ENCODE results near the gene SYCE3. TPM values are rescaled to one million over a fixed set of nuclear protein-coding genes. Genes with fewer than 3 reads are reported as not detected.

Gene SYCE3
- total RNA-seq, 2 donors from 2014 or later = not detected

GRCh38 chr22:50578776-50579310 lies 16.1 kb upstream of the SYCE3 start:
- DNase-seq (ENCODE audit: low spot score) = no peak
- intact Hi-C loops (cut with DNase I) = no loop called here

- peak; percentile 80 for DNase-seq (ENCODE audit: low spot score)
- intact Hi-C loops (cut with DNase I) = no loop called here
These were observed 15.5 kb upstream of the SYCE3 start, which contains the start of gene CPT1B for GRCh38 chr22:50577987-50578775. CPT1B (minus strand) TSS chr22:50578427; CDS start chr22:50577915, 512 bp downstream.

GRCh38 chr22:50577697-50577986 lies 14.9 kb upstream of the SYCE3 start:
- peak; percentile 66 for DNase-seq (ENCODE audit: low spot score)
- intact Hi-C loops (cut with DNase I) = no loop called here

DNA sequence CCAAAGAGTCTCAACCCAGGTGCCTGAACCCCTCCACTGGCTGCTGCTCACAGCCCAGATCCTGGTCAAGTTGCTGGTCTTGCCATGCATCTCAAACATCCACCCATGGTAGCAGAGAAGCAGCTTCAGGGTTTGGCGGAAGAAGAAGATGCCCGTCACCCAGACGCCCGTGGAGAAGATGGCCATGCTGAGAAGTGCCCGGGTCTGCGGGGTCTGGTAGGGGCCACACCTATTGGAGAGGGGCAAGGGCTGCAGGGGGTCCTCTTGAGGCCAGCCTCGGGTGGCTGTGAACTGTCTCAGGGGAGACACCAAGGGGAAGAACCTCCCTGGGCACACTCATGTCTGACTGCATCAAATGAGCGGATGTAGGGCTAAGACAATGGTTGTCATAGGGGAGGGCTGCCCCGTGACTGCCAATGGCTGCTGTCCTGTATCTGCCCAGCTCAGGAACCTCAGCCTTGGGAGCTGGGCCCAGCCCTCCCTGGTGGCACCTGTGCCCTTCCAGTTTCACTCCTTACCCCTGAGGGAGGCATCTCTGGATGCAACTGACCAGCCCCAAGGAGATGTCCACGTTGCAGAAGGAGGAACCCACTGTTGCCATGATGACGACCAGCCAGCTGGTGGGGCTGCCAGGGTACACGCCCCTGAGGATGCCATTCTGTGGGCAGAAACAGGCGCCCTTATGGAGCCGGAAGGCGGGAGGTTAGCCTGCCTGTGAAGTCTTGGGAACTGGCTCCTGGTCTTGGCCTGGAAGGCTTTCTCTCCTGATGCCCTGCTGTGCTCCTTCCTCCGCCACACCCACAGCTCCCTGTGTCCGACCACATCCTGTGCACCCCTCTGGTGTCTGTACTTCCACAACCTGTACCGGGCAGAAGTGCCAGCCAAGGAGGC lies 14.3 kb upstream of the SYCE3 start:
- peak; percentile 67 for DNase-seq (ENCODE audit: low spot score)

DNA sequence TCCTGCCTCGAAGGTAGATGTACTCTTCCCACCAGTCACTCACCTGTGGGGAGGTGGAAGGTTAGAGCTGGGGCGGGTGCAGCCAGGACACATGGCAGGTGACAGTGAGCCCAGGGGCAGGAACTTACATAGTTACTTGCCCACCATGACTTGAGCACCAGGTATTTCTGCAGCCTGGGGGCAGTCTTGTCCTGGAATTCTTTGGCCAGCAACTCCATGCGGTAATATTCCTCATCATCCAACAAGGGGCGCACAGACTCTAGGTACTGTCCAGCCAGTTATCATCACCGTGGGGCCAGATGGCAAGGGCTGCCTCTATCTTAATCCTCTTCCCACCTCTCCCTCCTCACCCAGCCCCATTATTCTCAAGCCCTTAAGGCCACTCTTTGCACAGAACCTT lies 13.4 kb upstream of the SYCE3 start:
- intact Hi-C loops (cut with DNase I) = no loop called here
- DNase-seq (ENCODE audit: low spot score) = peak; percentile 43

More for the DNA sequence above, 14.3 kb upstream of the SYCE3 start:
- intact Hi-C loops (cut with DNase I) = no loop called here

DNA sequence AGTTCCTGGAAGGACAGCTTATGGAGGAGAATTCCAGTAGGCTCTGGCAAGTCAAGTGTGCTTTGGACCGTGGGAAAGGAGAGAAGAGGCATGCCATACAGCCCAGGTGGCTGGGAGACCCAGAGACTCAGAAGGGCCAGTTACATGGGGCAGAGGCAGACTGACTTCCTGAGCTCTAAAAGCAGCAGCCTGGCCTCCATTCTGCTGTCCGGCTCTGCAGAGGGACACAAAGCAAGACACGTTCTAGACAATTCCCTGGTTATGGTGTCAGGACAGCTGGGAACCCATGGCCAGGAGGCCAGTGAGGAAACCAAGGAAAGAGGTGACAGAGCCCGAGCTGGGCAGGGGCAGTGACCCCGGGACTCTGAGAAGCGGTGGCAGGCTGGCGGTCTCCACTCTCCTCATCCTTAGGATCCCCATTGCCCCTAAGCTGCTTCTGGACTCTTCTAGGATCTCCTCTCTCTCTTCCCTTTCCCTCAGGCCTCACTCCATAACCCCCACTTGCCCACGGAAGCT lies 12.8 kb upstream of the SYCE3 start:
- DNase-seq (ENCODE audit: low spot score) = peak; percentile 52
- intact Hi-C loops (cut with DNase I) = no loop called here

- DNase-seq (ENCODE audit: low spot score) = peak; percentile 55
- intact Hi-C loops (cut with DNase I) = no loop called here
These were observed 11.7 kb upstream of the SYCE3 start for GRCh38 chr22:50574383-50574755.

DNA sequence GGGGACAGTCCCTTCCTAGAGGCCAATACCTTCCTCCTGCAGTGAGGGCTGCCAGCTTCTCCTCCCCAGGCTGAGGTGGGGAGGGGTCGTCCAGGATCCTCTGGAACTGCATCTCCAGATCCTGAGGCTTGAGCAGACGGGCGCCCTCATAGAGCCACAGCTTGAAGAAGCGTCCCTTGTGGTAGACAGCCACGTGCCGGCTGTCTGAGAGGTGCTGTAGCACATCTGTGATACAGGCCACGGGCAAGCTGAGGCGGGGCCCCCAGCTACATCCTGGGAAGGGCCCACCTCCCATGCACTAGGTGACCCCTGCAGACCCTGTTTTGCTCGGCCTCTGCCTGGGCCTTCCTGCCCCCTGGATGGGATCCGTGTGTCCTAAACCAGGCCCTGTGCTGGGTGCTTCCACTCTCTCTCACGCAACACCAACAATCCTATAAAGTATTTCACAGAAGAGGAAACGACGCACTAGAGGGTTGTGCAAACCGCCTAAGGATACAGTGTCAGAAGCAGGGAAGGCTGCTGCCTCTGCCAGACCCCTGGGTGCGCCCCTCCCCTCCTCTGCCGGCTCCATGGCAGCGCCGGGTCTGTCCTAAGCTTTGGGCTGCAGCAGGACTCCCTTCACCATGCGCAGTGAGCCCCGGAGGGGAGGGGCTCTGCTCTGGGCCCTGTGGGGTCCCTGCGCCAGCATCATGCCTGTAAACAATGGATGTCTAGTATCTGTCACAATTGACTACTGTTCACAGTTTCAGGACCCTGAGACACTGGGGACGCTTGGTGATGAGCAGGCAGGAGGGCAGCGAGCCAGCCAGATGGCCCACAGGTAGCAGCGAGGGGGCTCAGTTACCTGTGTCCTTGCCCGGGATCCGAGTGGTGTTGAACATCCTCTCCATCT lies 11.0 kb upstream of the SYCE3 start:
- intact Hi-C loops (cut with DNase I) = no loop called here
- DNase-seq (ENCODE audit: low spot score) = peak; percentile 49

DNA sequence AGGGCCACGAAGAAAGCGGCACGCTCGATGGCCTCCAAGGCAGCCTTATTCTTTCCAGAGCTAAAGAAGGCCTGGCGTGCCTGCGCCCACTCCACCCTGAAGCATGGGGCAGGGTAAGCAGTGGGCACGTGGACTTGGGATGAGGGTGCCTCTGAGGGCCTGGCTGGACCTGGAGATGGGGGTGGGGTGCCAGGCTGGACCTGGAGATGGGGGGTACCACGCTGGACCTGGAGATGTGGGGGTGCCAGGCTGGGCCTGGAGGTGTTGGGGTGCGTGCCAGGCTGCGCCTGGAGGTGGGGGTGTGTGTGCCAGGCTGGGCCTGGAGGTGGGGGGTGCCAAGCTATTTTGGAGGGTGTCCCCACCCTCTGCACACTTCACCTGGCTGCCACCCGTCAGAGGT lies 10.2 kb upstream of the SYCE3 start:
- DNase-seq (ENCODE audit: low spot score) = peak; percentile 59
- intact Hi-C loops (cut with DNase I) = no loop called here

GRCh38 chr22:50571264-50572175 lies 8.8 kb upstream of the SYCE3 start:
- DNase-seq (ENCODE audit: low spot score) = peak; percentile 74
- intact Hi-C loops (cut with DNase I) = no loop called here

DNA sequence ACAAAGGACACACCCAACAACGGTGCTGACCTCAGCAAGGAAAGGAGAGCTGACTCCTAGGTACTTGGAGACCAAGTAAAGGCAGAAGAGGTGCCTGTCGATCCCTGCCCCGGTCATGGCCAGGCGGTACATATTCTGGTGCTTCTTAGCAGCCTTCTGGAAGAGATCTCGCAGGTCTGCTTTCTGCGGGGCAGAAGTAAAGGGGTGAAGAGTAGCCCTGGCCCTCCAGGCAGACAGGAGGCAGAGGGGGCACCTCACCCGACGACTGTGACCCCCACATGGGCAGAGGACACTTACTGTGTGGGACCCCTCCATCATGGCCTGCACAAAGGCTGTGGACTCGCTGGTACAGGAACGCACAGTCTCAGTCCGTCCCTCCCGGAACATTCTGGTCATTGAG lies 8.1 kb upstream of the SYCE3 start:
- DNase-seq (ENCODE audit: low spot score) = peak; percentile 58

DNA sequence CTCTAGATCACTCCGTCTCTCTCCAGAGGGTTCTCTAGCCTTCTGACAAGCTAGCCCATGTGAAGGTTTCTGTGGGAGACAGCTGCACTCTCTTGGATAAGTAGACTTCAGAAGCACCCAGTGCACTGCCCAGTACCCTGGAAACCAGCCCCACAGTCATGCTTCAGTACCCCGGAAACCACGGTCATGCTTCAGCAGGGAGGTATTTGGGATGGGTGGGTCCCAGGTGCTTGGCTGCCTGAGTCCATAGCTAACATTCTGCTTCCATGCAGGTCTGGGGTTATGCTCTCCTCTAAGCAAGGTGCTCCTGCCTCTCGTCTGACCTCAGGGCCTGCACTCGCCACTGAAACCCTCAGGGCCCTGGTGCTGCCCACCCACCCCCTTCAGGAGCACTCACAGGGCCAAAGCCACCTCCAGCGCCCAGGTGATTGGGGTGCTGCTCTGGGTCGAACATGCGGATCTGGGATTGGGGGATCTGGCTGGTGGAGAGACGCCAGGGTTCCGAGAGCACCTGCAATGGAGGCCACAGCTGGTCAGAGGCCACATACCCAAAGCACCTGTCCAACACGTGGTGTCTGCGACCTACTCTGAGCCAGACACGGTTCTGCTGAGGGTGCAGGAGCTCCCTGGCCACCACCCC lies 7.3 kb upstream of the SYCE3 start:
- DNase-seq (ENCODE audit: low spot score) = peak; percentile 62
- intact Hi-C loops (cut with DNase I) = no loop called here

More for the DNA sequence above, 8.1 kb upstream of the SYCE3 start:
- intact Hi-C loops (cut with DNase I) = no loop called here

GRCh38 chr22:50569041-50569459 lies 6.3 kb upstream of the SYCE3 start:
- intact Hi-C loops (cut with DNase I) = no loop called here
- peak; percentile 70 for DNase-seq (ENCODE audit: low spot score)

DNA sequence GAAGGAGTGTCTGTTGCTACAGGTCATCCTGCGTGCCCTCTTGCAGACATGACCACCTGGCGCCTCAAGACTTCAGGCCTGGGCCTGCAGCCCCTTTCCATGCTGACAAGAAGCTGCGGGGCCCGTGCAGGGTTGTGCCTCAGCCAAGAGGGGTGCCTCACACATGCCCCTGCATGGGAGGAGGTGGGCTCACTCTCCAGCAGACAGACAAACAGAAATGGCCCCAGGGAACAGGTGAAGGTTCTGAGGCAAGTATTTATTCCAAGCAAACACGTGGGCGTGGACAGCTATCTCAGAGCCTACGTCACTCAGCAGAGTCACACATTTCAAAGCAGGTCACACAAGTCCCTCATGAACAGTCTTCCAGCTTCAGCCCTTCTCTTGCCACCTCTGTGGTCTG lies 5.9 kb upstream of the SYCE3 start:
- DNase-seq (ENCODE audit: low spot score) = peak; percentile 73
- intact Hi-C loops (cut with DNase I) = no loop called here

DNA sequence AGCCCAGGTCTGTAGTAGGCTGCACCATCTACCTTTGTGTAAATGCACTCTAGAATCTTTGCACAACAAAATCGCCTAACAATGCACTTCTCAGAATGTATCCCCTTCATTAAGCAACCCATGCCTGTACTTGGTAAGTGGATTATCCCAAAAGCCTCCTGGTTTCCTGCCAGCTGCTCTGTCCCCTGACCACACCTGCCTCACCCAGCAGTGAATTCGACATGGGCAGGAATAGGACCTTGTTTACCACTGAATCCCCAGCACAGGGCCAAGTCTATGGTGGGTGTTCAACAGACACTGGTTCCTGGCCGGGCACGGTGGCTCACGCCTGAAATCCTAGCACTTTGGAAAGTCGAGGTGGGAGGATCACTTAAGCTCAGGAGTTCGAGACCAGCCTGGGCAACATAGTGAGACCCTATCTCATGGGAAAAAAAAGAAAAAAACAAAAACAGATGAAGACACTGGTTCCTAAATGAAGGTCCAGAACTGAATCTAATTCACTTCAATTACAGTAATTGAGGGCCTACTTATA lies 5.1 kb upstream of the SYCE3 start:
- DNase-seq (ENCODE audit: low spot score) = no peak
- intact Hi-C loops (cut with DNase I) = no loop called here

DNA sequence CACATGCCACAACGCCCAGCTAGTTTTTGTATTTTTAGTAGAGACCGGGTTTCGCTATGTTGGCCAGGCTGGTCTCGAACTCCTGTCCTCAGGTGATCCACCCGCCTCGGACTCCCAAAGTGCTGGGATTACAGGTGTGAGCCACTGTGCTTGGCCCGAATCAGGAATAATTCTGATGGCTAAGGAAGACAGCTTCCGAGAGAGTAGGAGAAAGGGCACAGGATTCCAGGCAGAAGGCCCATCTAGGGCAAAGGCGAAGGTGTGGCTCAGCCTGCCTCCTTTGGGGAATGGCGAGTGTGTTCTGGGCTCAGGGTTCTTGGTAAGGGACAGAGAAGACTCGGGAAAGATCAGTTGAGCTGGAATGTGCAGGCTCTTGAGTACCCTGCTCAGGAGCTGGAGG lies 1.6 kb upstream of the SYCE3 start:
- intact Hi-C loops (cut with DNase I) = no loop called here

GRCh38 chr22:50563413-50564160 lies 868 bp upstream of the SYCE3 start:
- intact Hi-C loops (cut with DNase I) = no loop called here

More for the DNA sequence above, 1.6 kb upstream of the SYCE3 start:
- no peak for DNase-seq (ENCODE audit: low spot score)

More at GRCh38 chr22:50563413-50564160, 868 bp upstream of the SYCE3 start:
- no peak for DNase-seq (ENCODE audit: low spot score)

Measured in posterior vena cava (tissue), 2 donors.